Aorta (tissue), 5 donors: Measurements from ENCODE around the gene OSBPL3. TPM values are rescaled to one million over a fixed set of nuclear protein-coding genes. Genes with fewer than 3 reads are reported as not detected.

Experiments used
- ATAC-seq: fragments of 200-7000 bp; cut with Tn5 transposase; one replicate; pipeline ENCODE4 v1.9.1; 2022; ENCODE audit warnings: moderate library complexity; ENCODE audit not compliant: low FRiP score
- DNase-seq, 2 donors: peaks; one replicate each; pipeline ENCODE4 v3.0.0-alpha.2; 2020
- H3K27ac ChIP-seq, 2 donors: one replicate each; pipeline ENCODE4 v1.5.1; 2013; ENCODE audit warnings: low read length in 2 of 2, mild to moderate bottlenecking in 2 of 2, moderate library complexity in 2 of 2, control low read depth in 1 of 2, inconsistent platforms in 1 of 2, low read depth in 1 of 2
- H3K27me3 ChIP-seq, 2 donors: one replicate each; pipeline ENCODE4 v1.6.1; 2013; ENCODE audit warnings: control low read depth in 1 of 2, low read length in 1 of 2, mild to moderate bottlenecking in 1 of 2, moderate library complexity in 1 of 2; ENCODE audit not compliant: insufficient read depth in 2 of 2, control insufficient read depth in 1 of 2
- H3K36me3 ChIP-seq, 2 donors: one replicate each; pipeline ENCODE4 v1.6.1; 2013; ENCODE audit warnings: control low read depth in 1 of 2, low read length in 1 of 2, mild to moderate bottlenecking in 1 of 2; ENCODE audit not compliant: insufficient read depth in 2 of 2, control insufficient read depth in 1 of 2
- H3K4me1 ChIP-seq, 2 donors: one replicate each; pipeline ENCODE4 v1.6.1; 2013; ENCODE audit warnings: low read length in 2 of 2, control low read depth in 1 of 2, mild to moderate bottlenecking in 1 of 2, moderate library complexity in 1 of 2; ENCODE audit not compliant: insufficient read depth in 2 of 2, control insufficient read depth in 1 of 2
- H3K4me3 ChIP-seq, 2 donors: one replicate each; pipeline ENCODE4 v1.5.1; 2013; ENCODE audit warnings: low read length in 2 of 2, control low read depth in 1 of 2, mild to moderate bottlenecking in 1 of 2
- H3K9me3 ChIP-seq: one replicate; pipeline ENCODE4 v1.6.1; 2013; ENCODE audit warnings: mild to moderate bottlenecking, low read length; ENCODE audit not compliant: control insufficient read depth
- WGBS, 2 donors: extraction: QIAGEN DNeasy Blood & Tissue Kit; methylation state at CpG; one replicate each; pipeline ENCODE4 v1.1.7; 2013; 5-methylcytosine and 5-hydroxymethylcytosine counted together
- intact Hi-C, 2 donors: fragments of 100-400 bp; cut with DNase I; formaldehyde crosslinking; loops; one replicate each; pipeline versions ENCODE4 v1.14.2 to v1.15.0; 2022
- polyA plus RNA-seq, 2 donors: library from polyadenylated mRNA; stranded (reverse); fragments of 200-250 nt; gene quantifications; one replicate each; pipeline ENCODE4 v1.2.3, GENCODE V29; 2013
- total RNA-seq, 2 donors: library from RNA; stranded (reverse); fragmentation: NEBNext Ultra II Directional; extraction: Animal tissue kit (Norgen Biotek cat#: 25700); gene quantifications; one replicate each; pipeline ENCODE4 v1.2.1, GENCODE V29; 2021
- donor health status: healthy with polysubstance abuse.
- donor health status: Bipolar disorder and iron deficiency.
- donor health status: DM: no; HTN: no; CAD: no.
- donor health status: DM: no; HTN: no; CAD: no.
- donor health status: DM: yes; HTN: yes; CAD: no.

OSBPL3 gene
- total and polyA plus RNA-seq, 4 donors, result 0.41 to 15.6 (median 5.6) TPM

DNA sequence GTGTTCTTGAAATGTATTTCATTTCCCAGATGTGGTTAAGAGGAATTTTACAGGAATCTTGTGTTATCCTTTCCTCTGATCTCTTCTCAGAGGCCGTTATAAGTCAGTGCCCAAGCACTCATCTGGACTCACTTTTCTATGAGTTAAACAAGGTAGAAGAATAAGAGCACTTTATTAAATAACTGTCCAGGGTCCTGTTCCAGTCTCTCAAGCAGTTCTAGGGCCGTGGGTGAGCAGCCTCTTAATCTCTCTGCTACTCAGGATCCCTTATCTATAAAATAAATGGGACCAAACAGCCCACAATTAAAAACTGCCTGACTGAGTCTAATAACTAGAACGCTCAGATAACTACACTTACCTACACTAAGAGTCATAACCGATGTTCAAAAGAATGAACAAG is 111.2 kb downstream of the OSBPL3 start:
- Histone ChIP-seq H3K9me3 (peaks cover 3% of the 10 kb centered on the region), H3K4me1 (no peaks in the 10 kb centered on the region), H3K27ac (no peak overlapping the region), H3K27me3 (peaks cover 0 to 2% of the 10 kb centered on the region in 2 donors), H3K36me3 (no peaks in the 10 kb centered on the region), H3K4me3 (no peak overlapping the region)
- intact Hi-C loops, result no loop called here
- ATAC-seq (no peak), DNase-seq (no peak)
- WGBS, 2 donors, result 56 to 69% methylated on average over 4 of the region's 4 CpGs

DNA sequence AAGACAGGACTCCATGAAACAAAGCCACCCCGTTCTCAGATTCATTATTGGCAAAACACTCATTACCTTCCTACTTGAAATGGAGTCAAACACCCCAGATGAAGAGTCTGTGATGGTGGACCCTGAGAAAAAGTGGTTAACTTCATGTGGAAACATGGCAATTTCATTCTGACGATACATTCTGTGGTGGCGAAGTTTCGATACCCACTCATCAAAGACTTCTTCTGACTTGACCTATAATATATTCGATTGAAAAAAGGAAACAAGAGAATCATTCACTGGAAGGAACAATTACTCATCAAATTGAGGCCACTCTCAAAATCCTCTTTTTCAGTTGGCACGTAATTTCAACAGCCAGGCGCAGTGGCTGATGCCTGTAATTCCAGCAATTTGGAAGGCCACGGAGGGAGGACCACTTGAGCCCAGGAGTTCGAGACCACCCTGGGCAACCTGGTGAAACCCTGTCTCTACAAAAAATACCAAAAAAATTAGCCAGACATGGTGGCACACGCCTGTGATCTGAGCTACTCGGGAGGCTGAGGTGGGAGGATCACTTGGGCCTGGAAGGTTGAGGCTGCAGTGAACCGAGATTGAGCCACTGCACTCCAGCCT is 113.9 kb downstream of the OSBPL3 start:
- Histone ChIP-seq H3K4me1 (no peaks in the 10 kb centered on the region), H3K27me3 (no peaks in the 10 kb centered on the region), H3K4me3 (no peak overlapping the region), H3K27ac (no peak overlapping the region), H3K36me3 (no peaks in the 10 kb centered on the region), H3K9me3 (peaks cover 3% of the 10 kb centered on the region)
- ATAC-seq (no peak), DNase-seq (no peak)
- WGBS, 2 donors, result 93% methylated on average over 12 of the region's 12 CpGs
- intact Hi-C loops, result no loop called here

DNA sequence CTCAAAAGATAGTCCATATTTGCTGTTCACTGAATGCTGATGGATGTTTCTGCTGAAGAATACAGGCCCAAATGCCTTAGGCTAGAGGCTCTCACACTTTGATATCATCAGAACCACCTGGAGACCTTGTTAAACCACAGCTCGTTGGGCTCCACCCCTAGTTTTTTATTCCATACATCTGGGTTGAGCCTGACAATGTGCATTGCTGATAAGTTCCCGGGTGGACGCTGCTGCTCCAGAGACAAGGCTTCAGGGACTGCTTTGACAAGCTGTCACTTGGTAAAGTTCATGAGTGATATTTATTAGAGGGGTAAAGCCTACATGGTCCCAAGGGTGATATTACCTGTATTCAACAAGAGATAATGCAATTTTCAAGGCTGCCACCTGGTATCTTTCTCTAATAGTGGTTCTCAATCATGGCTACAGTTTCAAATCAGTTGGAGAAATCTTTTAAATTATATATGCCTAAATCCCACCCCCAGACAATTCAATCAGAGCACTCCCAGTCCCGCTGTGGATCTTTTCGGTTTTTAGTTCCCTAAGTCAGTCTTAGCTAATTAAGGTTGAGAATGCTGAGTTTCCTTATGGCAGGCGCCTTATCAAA is 115.7 kb downstream of the OSBPL3 start:
- H3K4me1 ChIP-seq, result no peaks in the 10 kb centered on the region
- WGBS, 2 donors, result 83 to 84% methylated on average over 6 of the region's 6 CpGs
- H3K36me3 ChIP-seq, result no peaks in the 10 kb centered on the region
- intact Hi-C loops, result no loop called here
- ATAC-seq (no peak), DNase-seq (no peak)
- H3K27me3 ChIP-seq, result no peaks in the 10 kb centered on the region
- no peak overlapping the region for H3K4me3 ChIP-seq
- H3K9me3 ChIP-seq, result peaks cover under 1% of the 10 kb centered on the region
- no peak overlapping the region for H3K27ac ChIP-seq

DNA sequence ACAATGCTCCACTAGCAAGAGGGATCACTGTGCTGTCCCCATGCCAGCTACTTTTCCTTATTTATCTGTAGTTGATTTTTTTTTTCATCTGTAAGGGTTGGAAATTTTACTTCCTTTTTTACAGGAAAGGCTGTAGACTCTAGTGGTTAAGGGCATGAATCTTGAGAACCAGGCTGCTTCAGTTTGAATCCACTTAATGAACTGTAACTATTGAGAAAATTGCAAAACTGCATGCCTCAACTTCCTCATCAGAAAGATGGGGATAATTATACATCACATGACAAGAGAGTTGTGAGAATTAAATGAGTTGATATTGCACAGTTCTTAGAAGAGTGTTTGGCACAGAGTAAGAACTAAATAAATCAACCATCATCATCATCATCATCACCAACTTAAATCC is 116.4 kb downstream of the OSBPL3 start:
- DNase-seq, result no peak
- Histone ChIP-seq H3K9me3 (no peaks in the 10 kb centered on the region), H3K36me3 (no peaks in the 10 kb centered on the region), H3K27me3 (no peaks in the 10 kb centered on the region), H3K27ac (no peak overlapping the region), H3K4me1 (no peaks in the 10 kb centered on the region), H3K4me3 (no peak overlapping the region)
- ATAC-seq, result no peak
- intact Hi-C loops, result no loop called here

DNA sequence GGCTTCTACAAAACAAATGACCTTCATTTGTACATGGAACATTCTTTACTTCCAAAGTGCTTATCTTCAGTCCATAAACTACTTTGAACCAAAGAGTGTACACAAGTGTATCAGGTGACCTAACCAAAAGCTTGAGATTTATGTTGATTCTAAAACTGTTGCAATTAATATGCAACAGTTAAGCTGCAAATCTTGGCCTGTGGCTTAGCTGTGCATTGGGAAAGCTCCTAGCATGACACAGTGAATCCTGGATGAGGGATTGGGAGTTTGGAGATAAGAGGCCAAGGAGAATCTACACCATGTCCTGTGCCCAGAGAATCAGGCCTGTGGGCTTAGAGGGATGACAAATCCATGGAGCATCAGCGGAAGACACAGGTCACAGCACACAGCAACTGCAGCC is 117.5 kb downstream of the OSBPL3 start:
- Histone ChIP-seq H3K4me1 (no peaks in the 10 kb centered on the region), H3K4me3 (no peak overlapping the region), H3K9me3 (no peaks in the 10 kb centered on the region), H3K27ac (no peak overlapping the region), H3K36me3 (no peaks in the 10 kb centered on the region), H3K27me3 (no peaks in the 10 kb centered on the region)
- intact Hi-C loops, result no loop called here
- WGBS, 2 donors, result 97 to 100% methylated on average over 1 of the region's 1 CpG
- ATAC-seq, result no peak
- DNase-seq, result no peak

DNA sequence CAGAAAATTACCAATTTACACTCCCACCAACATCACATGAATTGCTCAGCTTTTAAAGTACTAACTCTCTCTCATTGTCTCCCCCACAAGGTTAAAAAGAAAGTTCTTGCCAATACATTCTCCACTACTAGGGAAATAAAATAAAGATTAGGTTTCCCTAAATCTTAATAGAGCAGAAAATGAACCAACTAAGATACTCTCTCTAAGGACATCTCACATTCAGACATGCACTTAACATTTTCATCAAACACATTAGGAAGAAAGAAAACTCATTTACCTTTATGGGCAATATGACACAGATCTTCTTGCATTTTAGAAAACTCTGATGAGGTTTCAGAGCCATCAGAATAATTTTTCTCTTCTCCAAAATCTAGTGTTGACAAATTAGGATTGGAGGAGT is 118.6 kb downstream of the OSBPL3 start:
- no peak for ATAC-seq
- H3K27ac ChIP-seq, result no peak overlapping the region
- intact Hi-C loops, result no loop called here
- H3K9me3 ChIP-seq, result no peaks in the 10 kb centered on the region
- H3K4me3 ChIP-seq, result no peak overlapping the region
- no peak for DNase-seq
- H3K36me3 ChIP-seq, result no peaks in the 10 kb centered on the region
- H3K27me3 ChIP-seq, result no peaks in the 10 kb centered on the region
- H3K4me1 ChIP-seq, result no peaks in the 10 kb centered on the region

DNA sequence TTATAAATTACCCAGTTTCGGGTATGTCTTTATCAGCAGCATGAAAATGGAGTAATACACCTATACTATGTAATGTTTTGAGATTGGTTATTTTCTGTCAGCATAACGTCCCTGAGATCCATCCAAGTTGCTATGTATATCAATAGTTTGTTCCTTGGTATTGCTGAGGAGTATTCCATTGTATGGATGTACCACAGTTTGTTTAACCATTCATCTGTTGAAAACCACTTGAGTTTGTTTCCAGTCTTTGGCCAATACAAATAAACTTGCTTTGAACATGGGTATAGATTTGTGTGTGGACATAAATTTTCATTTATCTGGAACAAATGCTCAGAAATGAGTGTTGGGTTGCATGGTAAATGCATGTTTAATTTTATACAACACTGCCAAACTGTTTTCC is 119.4 kb downstream of the OSBPL3 start:
- H3K9me3 ChIP-seq, result no peaks in the 10 kb centered on the region
- H3K27me3 ChIP-seq, result no peaks in the 10 kb centered on the region
- no peaks in the 10 kb centered on the region for H3K4me1 ChIP-seq
- no peaks in the 10 kb centered on the region for H3K36me3 ChIP-seq
- H3K4me3 ChIP-seq, result no peak overlapping the region
- intact Hi-C loops, result no loop called here
- no peak for DNase-seq
- no peak overlapping the region for H3K27ac ChIP-seq
- WGBS, 2 donors, result 80 to 88% methylated on average over 2 of the region's 2 CpGs
- ATAC-seq, result no peak

DNA sequence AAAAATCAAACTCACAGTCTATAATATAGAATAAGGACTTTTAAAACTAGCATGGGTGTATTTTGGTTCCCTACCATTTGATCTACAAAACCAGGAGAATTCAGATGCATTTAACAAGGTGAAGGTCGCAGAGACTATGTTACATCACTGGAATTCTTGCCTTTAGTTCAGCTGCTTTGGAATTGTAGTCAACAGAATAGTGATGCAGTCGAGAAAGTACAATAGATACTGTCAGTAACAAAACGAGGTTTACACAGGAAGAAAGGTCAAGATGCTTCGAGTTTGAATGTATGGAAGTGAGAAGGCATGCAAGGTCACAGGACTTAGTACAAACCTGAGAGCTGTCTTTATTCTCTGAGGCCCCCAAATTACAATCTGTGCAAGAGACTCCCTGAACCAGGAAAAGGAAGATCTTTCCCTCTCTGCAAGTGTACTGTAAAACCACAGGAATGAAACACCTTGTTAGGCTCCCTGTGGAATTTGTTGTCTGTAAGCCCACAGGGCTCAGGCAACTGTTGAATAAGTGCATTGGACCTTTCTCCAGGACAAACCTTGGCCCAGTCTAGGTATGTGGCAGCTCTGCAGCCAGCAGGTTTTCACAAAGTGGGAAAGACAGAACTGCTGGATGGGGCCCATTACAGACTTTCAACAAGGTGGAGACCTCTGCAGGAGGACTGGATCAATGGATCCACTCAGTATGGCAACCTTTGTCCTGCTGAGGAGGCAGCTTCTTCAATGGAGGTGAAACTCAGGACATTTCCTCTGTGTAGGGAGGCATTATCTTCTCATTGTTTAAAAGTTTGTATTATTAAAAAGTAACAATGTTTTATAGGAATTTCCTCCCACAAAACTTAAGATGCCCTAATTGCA is 121.6 kb downstream of the OSBPL3 start:
- Histone ChIP-seq H3K4me1 (no peaks in the 10 kb centered on the region), H3K27me3 (no peaks in the 10 kb centered on the region), H3K9me3 (no peaks in the 10 kb centered on the region), H3K27ac (no peak overlapping the region), H3K36me3 (no peaks in the 10 kb centered on the region), H3K4me3 (no peak overlapping the region)
- WGBS, 2 donors, result 57 to 77% methylated on average over 4 of the region's 4 CpGs
- DNase-seq, result no peak
- intact Hi-C loops, result no loop called here
- ATAC-seq, result no peak

DNA sequence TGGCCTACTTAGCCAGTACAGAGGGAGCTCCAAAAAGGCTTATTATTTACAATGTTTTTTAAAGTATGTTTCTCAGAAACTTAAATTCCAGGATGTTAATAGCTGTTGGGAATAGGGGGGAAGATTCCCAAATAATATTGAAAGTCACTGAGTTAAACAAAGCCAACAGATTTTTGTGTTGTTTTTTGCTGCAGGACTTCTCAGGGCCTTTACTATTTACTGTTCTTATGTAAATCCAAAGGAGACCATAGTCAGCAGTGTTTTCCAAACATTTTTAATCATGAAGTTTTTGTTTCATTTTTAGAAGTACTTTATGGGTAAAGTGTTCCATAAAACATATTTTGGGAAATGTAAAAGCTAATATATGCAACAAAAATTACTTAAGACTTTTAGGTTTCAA is 122.4 kb downstream of the OSBPL3 start:
- H3K27ac ChIP-seq, result no peak overlapping the region
- no peaks in the 10 kb centered on the region for H3K27me3 ChIP-seq
- no peaks in the 10 kb centered on the region for H3K4me1 ChIP-seq
- intact Hi-C loops, result no loop called here
- no peaks in the 10 kb centered on the region for H3K36me3 ChIP-seq
- H3K4me3 ChIP-seq, result no peak overlapping the region
- DNase-seq, result no peak
- ATAC-seq, result no peak
- no peaks in the 10 kb centered on the region for H3K9me3 ChIP-seq
